RWPE2 (cell line): ENCODE measurements around the gene KLHL33.

Experiments used
- ATAC-seq: fragments of 200-7000 bp; cut with Tn5 transposase; 3 replicates; pipeline ENCODE4 v1.9.1; 2021; ENCODE audit warnings: low read depth
- DNase-seq: peaks from one replicate; pipeline ENCODE4 v3.0.0-alpha.2; 2020; ENCODE audit warnings: low spot score
- H3K27ac ChIP-seq: fragments of 450-650 bp; 2 replicates; pipeline ENCODE4 v1.5.1; 2017; ENCODE audit warnings: mild to moderate bottlenecking; ENCODE audit not compliant: poor library complexity, severe bottlenecking
- H3K27me3 ChIP-seq: fragments of 250-450 bp; sonication (Bioruptor Pico); 2 replicates; pipeline ENCODE4 v1.5.1; 2021; ENCODE audit warnings: mild to moderate bottlenecking, moderate library complexity; ENCODE audit not compliant: insufficient read depth, poor library complexity, severe bottlenecking
- H3K36me3 ChIP-seq: fragments of 250-450 bp; sonication (Bioruptor Pico); 2 replicates; pipeline ENCODE4 v1.5.1; 2020; ENCODE audit warnings: low read depth, mild to moderate bottlenecking, moderate library complexity
- H3K4me1 ChIP-seq: fragments of 250-450 bp; sonication (Bioruptor Pico); 2 replicates; pipeline ENCODE4 v1.5.1; 2021; ENCODE audit warnings: mild to moderate bottlenecking, moderate library complexity; ENCODE audit not compliant: insufficient read depth, poor library complexity, severe bottlenecking
- H3K4me3 ChIP-seq: fragments of 250-450 bp; sonication (Bioruptor Pico); 2 replicates; pipeline ENCODE4 v1.5.1; 2021; ENCODE audit warnings: mild to moderate bottlenecking, moderate library complexity; ENCODE audit not compliant: severe bottlenecking
- H3K9me3 ChIP-seq: fragments of 250-450 bp; sonication (Bioruptor Pico); 2 replicates; pipeline ENCODE4 v1.5.1; 2021; ENCODE audit warnings: mild to moderate bottlenecking, moderate library complexity; ENCODE audit not compliant: severe bottlenecking
- TF ChIP-seq, protein P1 (sequence below): fragments of 450-650 bp; IDR thresholded peaks from one replicate; pipeline ENCODE4 v1.5.1; 2017; ENCODE audit warnings: mild to moderate bottlenecking, moderate library complexity; ENCODE audit not compliant: poor library complexity, severe bottlenecking

KLHL33 gene

DNA sequence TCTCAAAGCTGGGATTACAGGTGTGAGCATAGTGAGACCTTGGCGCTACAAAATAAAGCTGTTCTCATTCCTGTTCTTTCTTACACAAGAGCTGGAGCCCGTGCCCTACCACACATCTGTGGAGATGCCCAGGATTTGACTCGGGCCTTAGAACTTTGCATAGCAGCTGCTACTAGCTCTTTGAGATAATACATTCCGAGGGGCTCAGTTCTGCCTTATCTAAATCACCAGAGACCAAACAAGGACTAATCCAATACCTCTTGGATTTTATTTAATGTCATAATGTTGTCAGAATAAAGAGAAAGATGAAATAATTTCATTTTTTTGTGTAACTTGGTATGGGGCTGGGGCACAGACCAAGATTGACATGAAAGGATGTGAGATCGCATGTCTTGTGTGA is 40.8 kb upstream of the KLHL33 start:
- Histone ChIP-seq H3K4me1 (no peaks in the 10 kb centered on the region), H3K4me3 (no peak overlapping the region), H3K36me3 (peaks cover 70% of the 10 kb centered on the region), H3K27me3 (no peaks in the 10 kb centered on the region), H3K27ac (no peak overlapping the region), H3K9me3 (no peaks in the 10 kb centered on the region)
- no peak for DNase-seq
- ATAC-seq: no peak
- TF ChIP-seq, protein P1, sequence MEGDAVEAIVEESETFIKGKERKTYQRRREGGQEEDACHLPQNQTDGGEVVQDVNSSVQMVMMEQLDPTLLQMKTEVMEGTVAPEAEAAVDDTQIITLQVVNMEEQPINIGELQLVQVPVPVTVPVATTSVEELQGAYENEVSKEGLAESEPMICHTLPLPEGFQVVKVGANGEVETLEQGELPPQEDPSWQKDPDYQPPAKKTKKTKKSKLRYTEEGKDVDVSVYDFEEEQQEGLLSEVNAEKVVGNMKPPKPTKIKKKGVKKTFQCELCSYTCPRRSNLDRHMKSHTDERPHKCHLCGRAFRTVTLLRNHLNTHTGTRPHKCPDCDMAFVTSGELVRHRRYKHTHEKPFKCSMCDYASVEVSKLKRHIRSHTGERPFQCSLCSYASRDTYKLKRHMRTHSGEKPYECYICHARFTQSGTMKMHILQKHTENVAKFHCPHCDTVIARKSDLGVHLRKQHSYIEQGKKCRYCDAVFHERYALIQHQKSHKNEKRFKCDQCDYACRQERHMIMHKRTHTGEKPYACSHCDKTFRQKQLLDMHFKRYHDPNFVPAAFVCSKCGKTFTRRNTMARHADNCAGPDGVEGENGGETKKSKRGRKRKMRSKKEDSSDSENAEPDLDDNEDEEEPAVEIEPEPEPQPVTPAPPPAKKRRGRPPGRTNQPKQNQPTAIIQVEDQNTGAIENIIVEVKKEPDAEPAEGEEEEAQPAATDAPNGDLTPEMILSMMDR: no peak

DNA sequence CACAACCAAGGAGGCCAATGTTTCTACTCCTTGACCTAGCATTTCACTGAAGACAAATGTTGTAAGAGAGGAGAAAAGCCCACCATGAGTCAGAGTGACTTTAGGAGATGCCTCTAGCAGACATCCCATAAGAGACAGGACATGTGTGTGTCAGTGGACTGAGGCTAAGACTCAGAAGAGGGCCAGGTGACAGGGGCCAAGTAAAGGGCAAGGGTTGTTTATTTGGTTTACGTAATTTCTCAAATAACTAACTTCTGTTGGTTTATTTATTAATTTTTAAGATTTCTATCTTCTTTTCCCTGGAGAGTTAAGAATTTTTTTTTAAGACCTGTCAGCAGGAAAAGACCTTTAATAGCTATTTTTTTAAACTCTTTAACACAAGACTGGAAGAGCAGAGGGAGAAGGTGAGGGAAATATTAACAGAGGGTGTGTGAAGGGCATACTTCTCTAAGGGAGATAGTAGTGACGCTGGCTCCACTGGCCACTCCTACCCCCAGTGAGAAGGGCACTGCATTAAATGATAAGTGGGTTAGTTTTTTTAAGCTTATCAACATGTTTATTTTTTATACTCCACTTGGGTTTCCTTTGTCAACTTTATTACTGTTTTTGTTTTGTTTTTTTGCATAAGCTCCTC is 36.7 kb upstream of the KLHL33 start:
- Histone ChIP-seq H3K4me1 (peaks cover 4% of the 10 kb centered on the region), H3K9me3 (no peaks in the 10 kb centered on the region), H3K27ac (no peak overlapping the region), H3K36me3 (peaks cover 64% of the 10 kb centered on the region), H3K27me3 (no peaks in the 10 kb centered on the region), H3K4me3 (no peak overlapping the region)
- DNase-seq (no peak), ATAC-seq (no peak)
- TF ChIP-seq, protein P1: no peak

DNA sequence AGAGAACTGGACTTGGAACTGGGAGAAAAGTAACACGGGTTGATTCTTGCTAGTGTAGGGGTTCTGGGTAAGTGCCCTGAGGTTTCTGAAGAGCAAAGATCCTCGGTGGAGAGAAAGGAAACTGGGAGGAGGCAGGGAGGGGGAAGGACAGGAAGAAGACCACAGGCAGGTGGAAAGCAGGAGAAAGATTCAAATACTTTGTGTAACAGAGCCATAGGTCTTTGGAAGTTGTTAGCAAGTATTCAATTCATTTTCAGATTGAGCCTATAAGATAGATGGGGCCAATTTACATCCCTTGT is 34.6 kb upstream of the KLHL33 start:
- H3K4me1 ChIP-seq: peaks cover 8% of the 10 kb centered on the region
- H3K4me3 ChIP-seq: peak overlapping the region; percentile 70
- ATAC-seq (0 out of 3 replicates have a peak, but pooled peaks have one; percentile 5), DNase-seq (no peak)
- H3K27me3 ChIP-seq: no peaks in the 10 kb centered on the region
- TF ChIP-seq, protein P1: no peak
- peaks cover 43% of the 10 kb centered on the region for H3K36me3 ChIP-seq
- no peaks in the 10 kb centered on the region for H3K9me3 ChIP-seq
- H3K27ac ChIP-seq: peak overlapping the region; percentile 86

DNA sequence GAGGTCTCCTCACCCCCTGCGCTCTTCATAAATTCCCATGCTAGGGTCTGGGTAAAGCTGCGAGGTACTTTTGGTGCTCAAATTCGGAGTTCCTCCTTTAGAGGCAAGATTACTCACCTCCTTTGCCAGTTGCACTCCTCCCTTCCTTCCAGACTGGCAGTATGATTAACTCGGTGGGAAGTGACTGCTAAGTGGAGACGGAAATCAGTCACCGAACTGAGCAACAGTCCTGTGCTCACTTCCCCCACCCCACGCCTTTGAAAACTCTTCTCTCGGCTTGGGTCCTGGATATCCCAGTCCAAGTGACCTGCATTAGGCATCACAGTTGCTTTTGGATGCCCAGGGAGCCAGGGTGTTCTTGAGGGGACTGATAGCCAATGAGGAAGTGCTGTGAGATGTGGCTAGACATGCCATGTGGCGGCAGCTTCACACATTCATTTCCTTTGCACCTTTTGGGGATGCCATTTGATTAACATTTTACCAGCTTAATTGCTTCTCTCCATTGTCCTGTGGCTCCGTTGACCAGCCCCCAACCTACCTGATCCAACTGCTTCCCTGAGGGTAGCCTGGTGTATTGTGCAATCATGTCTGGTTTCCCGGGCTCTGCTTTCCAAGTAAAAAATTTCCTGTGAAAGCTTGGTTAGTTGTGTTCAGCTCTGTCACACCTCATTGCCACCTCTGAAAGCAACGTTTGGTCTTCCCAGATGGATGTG is 34.1 kb upstream of the KLHL33 start:
- peak; percentile 76 for ATAC-seq
- DNase-seq: no peak
- TF ChIP-seq, protein P1: no peak

DNA sequence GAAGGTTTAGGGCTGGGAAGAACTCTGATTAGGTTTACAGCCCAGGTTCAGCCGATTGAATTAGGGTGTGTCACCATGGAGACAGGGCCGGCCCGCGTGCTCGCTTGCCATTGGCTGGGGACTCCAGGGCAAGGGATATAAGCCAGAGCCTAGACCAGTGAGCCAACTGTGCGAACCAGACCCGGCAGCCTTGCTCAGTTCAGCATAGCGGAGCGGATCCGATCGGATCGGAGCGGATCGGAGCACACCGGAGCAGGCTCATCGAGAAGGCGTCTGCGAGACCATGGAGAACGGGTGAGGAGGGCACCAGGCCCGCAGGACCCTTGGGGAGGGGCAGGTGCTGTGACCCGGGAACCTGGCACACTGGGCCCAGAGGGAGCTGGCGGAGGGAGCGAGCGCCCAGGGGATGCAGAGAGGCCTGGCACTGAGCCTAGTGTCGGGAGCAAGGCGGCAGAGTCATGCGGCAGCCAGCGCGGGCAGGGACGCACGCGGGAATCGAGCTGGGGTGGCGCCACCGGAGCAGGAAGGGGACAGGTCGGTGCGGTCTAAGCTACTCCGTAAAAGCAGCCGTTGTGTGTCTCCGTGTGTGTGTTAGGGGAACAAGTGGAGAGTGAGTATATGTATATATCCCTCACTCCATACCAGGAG is 33.4 kb upstream of the KLHL33 start, which contains the start of gene PNP:
Gene PNP (plus strand): TSS at position 165 of the 648 bp plus-strand sequence. CDS start 119 bp downstream, at position 284.
- no peaks in the 10 kb centered on the region for H3K9me3 ChIP-seq
- peak; percentile 95 for DNase-seq
- no peaks in the 10 kb centered on the region for H3K27me3 ChIP-seq
- peak within 1 kb of the TSS; percentile 70 for H3K4me3 ChIP-seq
- ATAC-seq: peak; percentile 92
- peaks cover 31% of the 10 kb centered on the region for H3K36me3 ChIP-seq
- TF ChIP-seq, protein P1: no peak
- peak within 1 kb of the TSS; percentile 86 for H3K27ac ChIP-seq
- H3K4me1 ChIP-seq: peaks cover 8% of the 10 kb centered on the region

More for the DNA sequence above, 34.1 kb upstream of the KLHL33 start:
- H3K36me3 ChIP-seq: peaks cover 38% of the 10 kb centered on the region
- H3K9me3 ChIP-seq: no peaks in the 10 kb centered on the region
- H3K27me3 ChIP-seq: no peaks in the 10 kb centered on the region
- peaks cover 8% of the 10 kb centered on the region for H3K4me1 ChIP-seq
- peak overlapping the region; percentile 86 for H3K27ac ChIP-seq
- peak overlapping the region; percentile 70 for H3K4me3 ChIP-seq
